ENCODE measurements around the gene ST7. TPM values are rescaled to one million over a fixed set of nuclear protein-coding genes. Genes with fewer than 3 reads are reported as not detected.

The ST7 gene
- total and polyA plus RNA-seq, 7 donors = 6.0 to 12.5 (median 7.3) TPM

DNA sequence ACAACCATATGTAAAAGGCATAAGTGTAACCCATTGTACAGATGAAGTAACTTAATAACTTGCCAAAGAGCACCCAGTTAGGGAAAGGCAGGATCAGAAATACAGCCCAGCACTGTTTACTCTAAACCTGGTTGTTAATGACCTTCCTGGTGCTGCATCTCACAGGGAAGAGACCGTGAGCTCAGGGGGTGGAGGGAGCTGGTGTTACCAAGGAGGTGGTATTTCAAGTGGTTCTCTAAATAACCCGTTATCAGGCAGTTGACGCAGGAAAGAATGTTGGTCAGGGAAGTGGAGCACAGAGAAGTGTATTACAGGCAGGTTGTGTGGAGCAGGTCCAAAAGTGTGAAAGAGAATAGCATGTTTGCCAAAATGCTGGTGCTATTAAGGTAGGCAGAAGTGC, 4.4 kb upstream of the ST7 start:
- no peak for ATAC-seq
- 74 to 85% (median 74%) methylated on average over 3 of the region's 3 CpGs for WGBS, 3 donors
- intact Hi-C loops (cut with DNase I) = no loop called here

DNA sequence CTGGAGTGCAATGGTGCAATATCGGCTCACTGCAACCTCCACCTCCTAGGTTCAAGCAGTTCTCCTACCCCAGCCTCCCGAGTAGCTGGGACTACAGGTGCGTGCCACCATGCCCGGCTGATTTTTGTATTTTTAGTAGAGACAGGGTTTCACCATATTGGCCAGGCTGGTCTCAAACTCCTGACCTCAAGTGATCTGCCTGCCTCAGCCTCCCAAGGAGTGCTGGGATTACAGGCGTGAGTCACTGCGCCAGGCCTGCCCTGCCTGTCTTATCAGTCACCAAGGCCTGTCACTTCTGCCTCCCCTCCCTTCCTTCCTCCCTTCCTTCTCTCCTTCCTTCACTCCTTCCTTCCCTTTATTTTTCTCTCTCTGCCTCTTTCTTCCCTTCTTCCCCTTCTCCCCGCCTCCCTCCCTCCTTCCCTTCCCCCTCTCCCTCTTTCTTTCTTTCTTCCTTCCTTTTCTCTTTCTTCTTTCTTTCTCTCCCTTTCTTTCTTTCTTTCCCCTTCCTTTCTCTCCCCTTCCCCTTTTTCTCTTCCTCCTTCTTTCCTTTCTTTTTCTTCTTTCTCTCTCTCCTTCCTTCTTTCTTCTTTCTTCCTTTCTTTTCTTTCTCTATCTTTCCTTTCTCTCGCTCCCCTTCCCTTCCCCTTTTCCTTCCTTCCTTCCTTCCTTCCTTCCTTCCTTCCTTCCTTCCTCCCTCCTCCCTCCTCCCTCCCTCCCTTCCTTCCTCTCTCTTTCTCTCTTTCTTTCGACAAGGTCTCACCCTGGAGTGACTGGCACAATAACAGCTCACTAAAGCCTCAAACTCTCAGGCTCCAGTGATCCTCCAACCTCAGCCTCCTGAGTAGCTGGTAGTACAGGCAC, 3.1 kb upstream of the ST7 start:
- WGBS, 3 donors = 83 to 95% (median 89%) methylated on average over 9 of the region's 9 CpGs
- Histone ChIP-seq H3K4me1 (peaks cover 8% of the 10 kb centered on the region), H3K4me3 (no peak overlapping the region), H3K9me3 (no peaks in the 10 kb centered on the region), H3K27me3 (ENCODE audit: insufficient read depth in 3 of 3, low read length in 2 of 3) (no peaks in the 10 kb centered on the region), H3K36me3 (ENCODE audit: insufficient read depth in 1 of 2, low read depth in 1 of 2) (no peaks in the 10 kb centered on the region), H3K27ac (no peak overlapping the region)
- no peak for DNase-seq
- no peak for ATAC-seq
- intact Hi-C loops (cut with DNase I) = no loop called here
- TF ChIP-seq, protein P1, sequence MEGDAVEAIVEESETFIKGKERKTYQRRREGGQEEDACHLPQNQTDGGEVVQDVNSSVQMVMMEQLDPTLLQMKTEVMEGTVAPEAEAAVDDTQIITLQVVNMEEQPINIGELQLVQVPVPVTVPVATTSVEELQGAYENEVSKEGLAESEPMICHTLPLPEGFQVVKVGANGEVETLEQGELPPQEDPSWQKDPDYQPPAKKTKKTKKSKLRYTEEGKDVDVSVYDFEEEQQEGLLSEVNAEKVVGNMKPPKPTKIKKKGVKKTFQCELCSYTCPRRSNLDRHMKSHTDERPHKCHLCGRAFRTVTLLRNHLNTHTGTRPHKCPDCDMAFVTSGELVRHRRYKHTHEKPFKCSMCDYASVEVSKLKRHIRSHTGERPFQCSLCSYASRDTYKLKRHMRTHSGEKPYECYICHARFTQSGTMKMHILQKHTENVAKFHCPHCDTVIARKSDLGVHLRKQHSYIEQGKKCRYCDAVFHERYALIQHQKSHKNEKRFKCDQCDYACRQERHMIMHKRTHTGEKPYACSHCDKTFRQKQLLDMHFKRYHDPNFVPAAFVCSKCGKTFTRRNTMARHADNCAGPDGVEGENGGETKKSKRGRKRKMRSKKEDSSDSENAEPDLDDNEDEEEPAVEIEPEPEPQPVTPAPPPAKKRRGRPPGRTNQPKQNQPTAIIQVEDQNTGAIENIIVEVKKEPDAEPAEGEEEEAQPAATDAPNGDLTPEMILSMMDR (IDR thresholded peaks at IDR 0.05) = no peak

More for the DNA sequence above, 4.4 kb upstream of the ST7 start:
- Histone ChIP-seq H3K36me3 (ENCODE audit: insufficient read depth in 1 of 2, low read depth in 1 of 2) (no peaks in the 10 kb centered on the region), H3K27me3 (ENCODE audit: insufficient read depth in 3 of 3, low read length in 2 of 3) (no peaks in the 10 kb centered on the region), H3K27ac (no peak overlapping the region), H3K4me3 (no peak overlapping the region), H3K9me3 (no peaks in the 10 kb centered on the region), H3K4me1 (peaks cover 4% of the 10 kb centered on the region)
- TF ChIP-seq, protein P1 (IDR thresholded peaks at IDR 0.05) = no peak
- DNase-seq = no peak

DNA sequence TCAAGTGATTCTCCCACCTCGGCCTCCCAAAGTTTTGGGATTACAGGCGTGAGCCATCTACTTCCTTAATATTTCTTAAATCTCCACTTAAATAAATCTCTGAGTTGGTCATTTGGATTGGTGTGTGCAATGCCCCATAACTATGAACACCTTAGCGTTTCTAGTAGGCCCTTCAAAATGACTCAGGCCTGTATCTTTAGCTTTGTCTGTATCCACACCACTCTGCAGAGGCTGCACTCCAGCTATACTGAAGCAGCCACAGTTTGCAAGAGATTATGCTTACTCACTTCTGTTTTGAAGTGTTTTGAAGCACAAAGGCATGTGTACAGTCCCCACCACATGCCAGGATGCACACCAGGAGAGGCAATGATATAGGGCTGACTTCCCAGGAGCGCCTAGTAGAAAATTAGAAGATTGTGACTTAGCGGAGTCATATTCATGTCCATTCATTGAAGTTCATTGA, 2.4 kb upstream of the ST7 start:
- H3K4me1 ChIP-seq = peaks cover 15% of the 10 kb centered on the region
- H3K27ac ChIP-seq = no peak overlapping the region
- H3K27me3 ChIP-seq (ENCODE audit: insufficient read depth in 3 of 3, low read length in 2 of 3) = no peaks in the 10 kb centered on the region
- no peaks in the 10 kb centered on the region for H3K36me3 ChIP-seq (ENCODE audit: insufficient read depth in 1 of 2, low read depth in 1 of 2)
- H3K9me3 ChIP-seq = no peaks in the 10 kb centered on the region
- no peak for ATAC-seq
- 97 to 98% (median 98%) methylated on average over 5 of the region's 5 CpGs for WGBS, 3 donors
- intact Hi-C loops (cut with DNase I) = no loop called here
- no peak overlapping the region for H3K4me3 ChIP-seq
- no peak for DNase-seq
- TF ChIP-seq, protein P1 (IDR thresholded peaks at IDR 0.05) = no peak

DNA sequence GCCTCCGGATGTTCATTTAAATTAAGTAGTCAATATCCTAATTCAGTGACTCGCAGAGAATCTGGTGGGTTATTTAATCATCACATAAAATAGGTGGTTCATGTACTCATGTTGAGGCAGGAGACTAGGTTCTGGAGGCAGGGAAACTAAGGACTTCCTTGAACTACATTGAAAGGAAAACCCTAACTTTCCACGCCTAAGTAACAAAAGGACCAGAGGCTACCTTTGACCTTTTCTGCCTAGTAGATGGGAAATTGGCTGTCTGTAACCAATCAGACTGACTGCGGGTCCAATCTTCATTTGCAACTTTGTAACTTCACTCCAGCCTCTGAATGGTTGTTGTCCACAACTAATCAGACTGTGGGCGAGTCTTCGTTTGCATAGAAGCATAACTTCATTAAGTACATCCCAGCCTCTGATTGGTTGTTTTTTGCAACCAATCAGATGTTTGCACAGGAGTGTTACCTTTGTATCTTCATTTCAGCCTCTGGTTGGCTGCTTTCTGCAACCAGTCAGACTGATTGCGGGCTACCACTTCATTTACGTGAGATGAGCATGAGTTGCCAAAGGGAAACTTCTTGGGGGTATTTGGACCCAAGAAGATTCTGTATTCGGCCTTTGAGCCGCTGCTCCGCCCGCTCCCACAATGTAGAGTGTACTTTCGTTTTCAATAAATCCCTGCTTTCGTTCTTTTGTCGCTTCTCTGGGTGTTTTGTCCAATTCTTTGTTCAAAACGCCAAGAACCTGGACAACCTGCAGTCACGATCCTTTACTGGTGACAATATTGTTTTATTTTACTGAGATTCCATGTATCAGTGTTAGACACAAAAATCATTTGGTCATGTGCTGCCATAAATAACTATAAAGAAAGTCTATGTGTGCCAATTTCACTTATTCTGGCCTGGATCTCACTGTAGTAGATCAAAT, 1.7 kb upstream of the ST7 start:
- H3K4me1 ChIP-seq = peaks cover 22% of the 10 kb centered on the region
- H3K27me3 ChIP-seq (ENCODE audit: insufficient read depth in 3 of 3, low read length in 2 of 3) = no peaks in the 10 kb centered on the region
- TF ChIP-seq, protein P1 (IDR thresholded peaks at IDR 0.05) = no peak
- no peak for ATAC-seq
- no peaks in the 10 kb centered on the region for H3K36me3 ChIP-seq (ENCODE audit: insufficient read depth in 1 of 2, low read depth in 1 of 2)
- H3K4me3 ChIP-seq = peak overlapping the region; percentile 5
- no peak for DNase-seq
- no peak overlapping the region for H3K27ac ChIP-seq
- intact Hi-C loops (cut with DNase I) = no loop called here
- H3K9me3 ChIP-seq = no peaks in the 10 kb centered on the region
- WGBS, 3 donors = 88 to 95% (median 93%) methylated on average over 17 of the region's 17 CpGs
